H1 (cell line): Measurements from ENCODE around the gene DOCK1.

ENCODE experiments used
- EP300 ChIP-seq, 2 experiments: IDR thresholded peaks; 1 replicate in 1 of 2; 2 replicates in 1 of 2; pipeline ENCODE4 v1.6.1; 2011 to 2012; ENCODE audit warnings: low read depth in 2 of 2, low read length in 2 of 2, mild to moderate bottlenecking in 2 of 2, borderline replicate concordance in 1 of 2, inconsistent platforms in 1 of 2, moderate library complexity in 1 of 2
- EZH2 ChIP-seq: fragments of 200-600 bp; sonication (generic); IDR thresholded peaks from 2 replicates; pipeline ENCODE4 v1.7.1; 2012; ENCODE audit warnings: low read depth, mild to moderate bottlenecking, moderate library complexity, low read length, inconsistent platforms; ENCODE audit not compliant: severe bottlenecking
- HDAC2 ChIP-seq, 2 experiments: fragments of 300-600 bp in 1 of 2; sonication (generic) in 1 of 2; IDR thresholded peaks; 2 replicates each; pipeline ENCODE4 v1.6.1; 2011 to 2012; ENCODE audit warnings: low read depth in 2 of 2, low read length in 2 of 2, mild to moderate bottlenecking in 2 of 2, moderate library complexity in 2 of 2, borderline replicate concordance in 1 of 2, inconsistent platforms in 1 of 2
- JUND ChIP-seq: IDR thresholded peaks from 2 replicates; pipeline ENCODE4 v1.6.1; 2011; ENCODE audit warnings: mild to moderate bottlenecking, improper control_type of control experiment, low read length
- MAFK ChIP-seq: IDR thresholded peaks from 2 replicates; pipeline ENCODE4 v1.6.1; 2012; ENCODE audit warnings: low read depth, mild to moderate bottlenecking, improper control_type of control experiment, low read length
- NANOG ChIP-seq: IDR thresholded peaks from 2 replicates; pipeline ENCODE4 v1.6.1; 2011; ENCODE audit warnings: low read length, low read depth, mild to moderate bottlenecking, inconsistent platforms; ENCODE audit not compliant: insufficient read depth, poor library complexity, severe bottlenecking
- NRF1 ChIP-seq: IDR thresholded peaks from 2 replicates; pipeline ENCODE4 v1.6.1; 2011; ENCODE audit warnings: mild to moderate bottlenecking, low read depth, low read length, improper control_type of control experiment
- POLR2A ChIP-seq, 2 experiments: IDR thresholded peaks; 1 replicate in 1 of 2; 2 replicates in 1 of 2; pipeline ENCODE4 v1.6.1; 2011; ENCODE audit warnings: low read depth in 2 of 2, low read length in 2 of 2, mild to moderate bottlenecking in 2 of 2; ENCODE audit errors: control extremely low read depth in 1 of 2
- SUZ12 ChIP-seq: fragments of 200-600 bp; sonication (generic); IDR thresholded peaks from 2 replicates; pipeline ENCODE4 v1.6.1; 2012; ENCODE audit warnings: mild to moderate bottlenecking, inconsistent platforms, low read length, moderate library complexity, mixed read lengths
- TEAD4 ChIP-seq: IDR thresholded peaks from 2 replicates; pipeline ENCODE4 v1.6.1; 2012; ENCODE audit warnings: low read depth, low read length, inconsistent platforms, mixed read lengths
- TF ChIP-seq, protein P1 (sequence below), 3 experiments: IDR thresholded peaks; 1 replicate in 2 of 3; 2 replicates in 1 of 3; pipeline versions ENCODE4 v1.5.1 to v1.6.1; 2011; ENCODE audit warnings: low read length in 3 of 3, mild to moderate bottlenecking in 3 of 3, inconsistent platforms in 2 of 3, low read depth in 1 of 3, moderate library complexity in 1 of 3; ENCODE audit not compliant: insufficient read depth in 1 of 3; ENCODE audit errors: control extremely low read depth in 1 of 3

- TF ChIP-seq, protein P1, sequence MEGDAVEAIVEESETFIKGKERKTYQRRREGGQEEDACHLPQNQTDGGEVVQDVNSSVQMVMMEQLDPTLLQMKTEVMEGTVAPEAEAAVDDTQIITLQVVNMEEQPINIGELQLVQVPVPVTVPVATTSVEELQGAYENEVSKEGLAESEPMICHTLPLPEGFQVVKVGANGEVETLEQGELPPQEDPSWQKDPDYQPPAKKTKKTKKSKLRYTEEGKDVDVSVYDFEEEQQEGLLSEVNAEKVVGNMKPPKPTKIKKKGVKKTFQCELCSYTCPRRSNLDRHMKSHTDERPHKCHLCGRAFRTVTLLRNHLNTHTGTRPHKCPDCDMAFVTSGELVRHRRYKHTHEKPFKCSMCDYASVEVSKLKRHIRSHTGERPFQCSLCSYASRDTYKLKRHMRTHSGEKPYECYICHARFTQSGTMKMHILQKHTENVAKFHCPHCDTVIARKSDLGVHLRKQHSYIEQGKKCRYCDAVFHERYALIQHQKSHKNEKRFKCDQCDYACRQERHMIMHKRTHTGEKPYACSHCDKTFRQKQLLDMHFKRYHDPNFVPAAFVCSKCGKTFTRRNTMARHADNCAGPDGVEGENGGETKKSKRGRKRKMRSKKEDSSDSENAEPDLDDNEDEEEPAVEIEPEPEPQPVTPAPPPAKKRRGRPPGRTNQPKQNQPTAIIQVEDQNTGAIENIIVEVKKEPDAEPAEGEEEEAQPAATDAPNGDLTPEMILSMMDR (IDR thresholded peaks at IDR 0.05; ENCODE audit: control extremely low read depth in 1 of 3, insufficient read depth in 1 of 3, low read depth in 1 of 3, low read length in 3 of 3) = no peak
- TF ChIP-seq SUZ12 (no peak), NANOG (no peak), NRF1 (no peak), POLR2A (IDR thresholded peaks at IDR 0.05; ENCODE audit: control extremely low read depth in 1 of 2, low read depth in 2 of 2, low read length in 2 of 2) (no peak), EP300 (IDR thresholded peaks at IDR 0.05; ENCODE audit: borderline replicate concordance in 1 of 2, low read depth in 2 of 2, low read length in 2 of 2) (no peak), JUND (no peak), MAFK (no peak), HDAC2 (IDR thresholded peaks at IDR 0.05; ENCODE audit: borderline replicate concordance in 1 of 2, low read depth in 2 of 2, low read length in 2 of 2) (no peak), TEAD4 (no peak), EZH2 (no peak)
These were observed 1.4 kb upstream of the DOCK1 start for GRCh38 chr10:126903656-126904360.
